ENCODE results near the gene MTMR1.

Gene MTMR1

GRCh38 chrX:150692831-150693724, at the start of gene MTMR1:
TSS of gene MTMR1 (plus strand) at chrX:150693396. CDS start at chrX:150693531, 135 bp downstream.
- DNase-seq = peak; percentile 36

- no peak for DNase-seq
Observed at GRCh38 chrX:150643958-150644357, 49.2 kb upstream of the MTMR1 start.

- no peak for DNase-seq
Observed at GRCh38 chrX:150644422-150644821, 48.8 kb upstream of the MTMR1 start.

GRCh38 chrX:150647331-150647730, 45.9 kb upstream of the MTMR1 start:
- no peak for DNase-seq

- DNase-seq = no peak
Observed at GRCh38 chrX:150648296-150648940, 44.8 kb upstream of the MTMR1 start.

- DNase-seq = no peak
Observed at GRCh38 chrX:150649096-150649870, 43.9 kb upstream of the MTMR1 start.

- DNase-seq = no peak
Observed at GRCh38 chrX:150651906-150652305, 41.3 kb upstream of the MTMR1 start.

GRCh38 chrX:150655788-150656187, 37.4 kb upstream of the MTMR1 start:
- no peak for DNase-seq

GRCh38 chrX:150663073-150663472, 30.1 kb upstream of the MTMR1 start:
- no peak for DNase-seq

- DNase-seq = no peak
Observed at GRCh38 chrX:150664290-150664689, 28.9 kb upstream of the MTMR1 start.

- DNase-seq = no peak
Observed at GRCh38 chrX:150676221-150676620, 17.0 kb upstream of the MTMR1 start.

- DNase-seq = no peak
Observed at GRCh38 chrX:150680974-150681373, 12.2 kb upstream of the MTMR1 start.

- no peak for DNase-seq
Observed at GRCh38 chrX:150683112-150683511, 10.1 kb upstream of the MTMR1 start.

GRCh38 chrX:150683536-150684146, 9.6 kb upstream of the MTMR1 start:
- no peak for DNase-seq

- no peak for DNase-seq
Observed at GRCh38 chrX:150688911-150689451, 4.2 kb upstream of the MTMR1 start.

GRCh38 chrX:150690126-150690525, 3.1 kb upstream of the MTMR1 start:
- DNase-seq = no peak

GRCh38 chrX:150692296-150692695, 900 bp upstream of the MTMR1 start:
- no peak for DNase-seq

GRCh38 chrX:150693725-150694574, 754 bp downstream of the MTMR1 start:
- DNase-seq = peak; percentile 34

GRCh38 chrX:150694738-150695410, 1.7 kb downstream of the MTMR1 start:
- no peak for DNase-seq

GRCh38 chrX:150696331-150696730, 3.1 kb downstream of the MTMR1 start:
- no peak for DNase-seq

GRCh38 chrX:150696866-150697265, 3.7 kb downstream of the MTMR1 start:
- no peak for DNase-seq
